ENCODE measurements around the gene SNRNP48.

Gene SNRNP48

GRCh38 chr6:7604003-7604402 is 14.0 kb downstream of the SNRNP48 start:
- no peak for DNase-seq

GRCh38 chr6:7604506-7604905 is 14.5 kb downstream of the SNRNP48 start:
- no peak for DNase-seq

GRCh38 chr6:7615611-7616383 is 25.8 kb downstream of the SNRNP48 start:
- DNase-seq, result no peak

- no peak for DNase-seq
These were observed 28.1 kb downstream of the SNRNP48 start for GRCh38 chr6:7617801-7618764.

DNA sequence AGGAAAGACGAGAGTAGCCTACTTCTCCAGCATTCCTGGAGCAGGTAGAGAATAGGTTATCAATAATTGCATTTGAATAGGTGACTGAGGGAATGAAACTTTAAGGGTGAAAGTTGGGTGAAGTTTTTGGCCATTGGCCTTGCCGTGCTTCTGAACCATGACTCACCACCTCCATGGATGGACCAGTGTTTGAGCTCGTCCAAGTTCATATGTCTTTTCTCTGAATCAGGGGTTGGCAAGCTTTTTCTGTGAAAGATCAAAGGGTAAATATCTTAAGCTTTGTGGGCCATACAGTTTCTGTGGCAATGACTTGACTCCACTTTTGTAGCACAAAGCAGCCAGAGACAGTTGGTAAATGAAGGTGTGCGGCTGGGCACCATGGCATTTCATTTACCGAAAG is 31.8 kb downstream of the SNRNP48 start:
- DNase-seq, result no peak

DNA sequence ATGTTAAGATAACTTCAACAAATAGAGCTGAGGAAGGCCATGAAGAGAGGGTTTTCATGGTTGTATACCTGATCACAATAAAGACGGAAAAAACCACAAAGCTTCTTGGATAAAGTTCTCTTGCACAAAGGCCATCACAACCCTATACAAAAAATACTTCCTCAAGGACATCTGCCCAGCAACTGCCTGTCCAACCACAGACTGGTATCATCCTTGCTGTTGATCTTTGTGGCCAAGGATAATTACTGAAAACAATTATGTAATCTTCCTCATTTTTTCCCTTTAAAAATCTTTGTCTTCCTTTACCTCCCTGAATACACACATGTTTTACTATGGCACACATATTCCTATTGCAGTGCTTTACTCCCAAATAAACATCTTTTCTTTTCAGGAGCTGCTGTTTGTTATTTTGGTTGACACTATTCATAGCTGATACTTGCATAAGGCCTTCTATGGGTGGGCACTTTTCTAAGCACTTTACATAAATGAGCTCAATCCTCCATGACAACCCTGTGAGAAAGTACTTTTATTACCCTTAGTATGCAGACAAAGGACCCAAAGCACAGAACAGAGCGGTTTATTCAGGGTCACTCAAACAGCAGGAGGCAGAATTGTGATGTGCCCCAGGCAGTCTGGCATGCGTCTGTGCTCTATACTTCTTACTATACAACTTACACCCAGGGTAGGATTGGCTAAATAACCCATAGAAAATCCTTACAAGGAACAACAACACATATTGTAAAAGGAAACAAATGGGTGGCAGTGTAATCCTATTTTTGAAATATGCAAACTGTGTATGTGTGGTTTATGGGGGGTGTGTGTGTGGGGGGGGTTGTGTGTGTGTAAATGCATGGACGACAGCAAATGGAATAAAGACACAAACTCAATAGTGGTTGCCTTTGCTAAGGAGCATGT is 35.1 kb downstream of the SNRNP48 start:
- no peak for DNase-seq

GRCh38 chr6:7628479-7628878 is 38.5 kb downstream of the SNRNP48 start:
- DNase-seq, result no peak

GRCh38 chr6:7628909-7629308 is 38.9 kb downstream of the SNRNP48 start:
- no peak for DNase-seq

DNA sequence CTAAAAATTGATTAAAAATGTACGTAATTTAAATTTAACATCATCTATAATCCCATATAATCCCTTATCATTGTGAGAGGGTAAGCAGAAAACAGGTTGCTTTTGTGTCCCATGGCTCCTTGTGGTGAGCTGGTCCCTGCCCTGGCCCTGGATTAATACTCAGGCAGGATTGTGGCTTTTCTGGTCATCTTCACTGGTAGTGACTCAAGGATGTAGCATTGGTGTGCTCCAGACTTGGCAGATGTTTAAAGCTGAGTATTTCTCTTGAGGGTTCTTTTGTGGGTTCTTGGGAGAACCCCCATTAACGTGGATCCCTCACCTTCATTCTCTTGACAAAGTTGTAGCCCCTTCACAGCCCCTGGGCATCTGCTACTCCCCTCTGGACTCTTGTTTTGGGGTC is 39.3 kb downstream of the SNRNP48 start:
- DNase-seq, result no peak

DNA sequence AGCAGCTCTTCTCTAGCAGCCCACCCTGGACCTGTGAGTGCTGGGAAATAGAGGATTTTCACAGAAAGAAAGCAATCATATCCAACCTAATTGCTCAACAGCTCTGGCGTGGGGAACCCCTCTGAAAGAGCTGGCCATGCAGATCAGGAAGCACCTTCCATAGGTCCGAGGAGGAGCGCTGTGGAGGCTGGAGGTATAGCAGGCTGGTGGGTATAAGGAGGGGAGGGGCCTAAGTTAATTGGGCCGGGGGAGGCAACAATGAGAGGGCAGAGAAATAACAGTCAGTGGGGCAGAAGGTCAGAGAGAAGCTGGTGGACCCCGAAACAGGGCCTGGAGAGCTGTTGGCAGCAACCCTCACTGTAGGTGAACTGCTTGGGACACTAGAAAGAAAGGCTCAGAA is 40.8 kb downstream of the SNRNP48 start:
- DNase-seq, result no peak

DNA sequence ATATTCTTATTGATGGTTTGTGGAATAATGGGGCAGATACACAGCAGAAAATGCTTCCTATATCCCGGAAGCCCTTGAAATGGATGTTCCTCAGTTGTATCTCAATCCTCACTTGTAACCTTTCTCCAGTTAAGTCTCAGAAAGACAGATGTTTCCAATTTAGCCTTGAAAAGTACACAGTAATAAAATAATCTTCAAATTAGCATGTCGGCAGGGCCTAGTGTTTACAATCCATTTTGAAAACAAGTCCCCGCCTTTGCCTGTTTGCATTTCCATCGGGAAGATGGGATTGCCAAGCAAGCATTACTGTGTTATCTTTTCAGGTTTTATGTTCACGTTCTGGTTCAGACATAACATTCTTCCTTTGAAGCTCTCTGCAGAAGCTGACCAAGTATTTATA is 41.5 kb downstream of the SNRNP48 start:
- no peak for DNase-seq

DNA sequence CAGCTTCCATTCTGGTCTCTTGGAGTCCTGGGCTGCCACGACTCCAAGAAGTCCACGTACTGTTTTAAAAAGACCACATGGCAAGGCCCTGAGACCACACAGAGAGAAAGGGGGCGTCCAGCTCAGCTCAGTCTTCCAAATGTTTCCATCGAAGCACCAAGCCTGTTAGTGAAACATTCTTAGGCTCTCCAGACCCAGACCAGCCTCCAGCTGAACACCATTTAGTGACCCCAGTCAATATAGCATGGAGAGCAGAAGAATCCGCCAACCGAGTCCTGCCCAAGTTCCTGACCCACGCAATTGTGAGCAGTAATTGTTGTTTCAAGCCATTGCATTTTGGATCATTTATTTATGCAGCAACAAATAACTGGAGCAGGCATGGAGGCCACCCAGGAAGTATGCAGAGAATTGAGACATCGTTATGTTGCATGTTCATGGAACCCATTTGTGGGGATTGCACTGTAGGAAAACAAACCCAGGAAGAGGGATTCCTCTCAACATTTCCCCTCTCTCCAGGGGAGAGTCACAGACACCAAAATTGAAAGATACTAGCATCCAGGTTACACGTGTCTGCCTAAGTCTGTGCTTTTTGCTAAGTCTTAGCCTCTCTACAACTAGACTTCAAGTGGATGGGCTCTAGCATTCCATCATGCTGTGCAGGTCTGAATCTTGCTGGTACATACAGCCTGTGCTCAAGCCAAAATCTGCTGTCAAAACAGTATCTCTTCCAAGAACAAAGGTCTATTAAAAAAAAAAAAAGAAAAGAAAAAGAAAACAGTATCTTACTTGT is 42.7 kb downstream of the SNRNP48 start:
- DNase-seq, result no peak

DNA sequence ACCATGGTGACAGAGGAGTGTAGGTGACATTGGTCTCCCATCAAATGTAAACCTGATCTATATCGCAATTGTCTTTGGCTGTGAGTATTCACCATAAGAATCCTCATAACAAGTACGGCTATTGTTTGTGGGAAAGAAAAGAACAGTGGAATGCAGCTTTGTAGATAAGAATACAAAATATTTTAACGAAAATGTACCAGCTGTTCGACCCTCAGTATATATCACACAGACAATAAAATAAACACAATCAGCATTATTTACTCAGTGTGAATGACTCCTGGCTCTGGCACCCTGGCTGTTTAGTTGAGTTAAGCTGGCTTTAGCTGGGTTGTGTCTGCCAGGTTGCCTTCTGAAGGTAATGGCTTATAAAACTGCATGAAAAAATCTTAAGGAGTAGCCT is 43.4 kb downstream of the SNRNP48 start:
- DNase-seq, result no peak

- no peak for DNase-seq
These were observed 46.2 kb downstream of the SNRNP48 start for GRCh38 chr6:7636151-7636550.

GRCh38 chr6:7637533-7637932 is 47.5 kb downstream of the SNRNP48 start:
- no peak for DNase-seq

- DNase-seq, result no peak
These were observed 49.4 kb downstream of the SNRNP48 start for GRCh38 chr6:7639427-7639826.

- no peak for DNase-seq
These were observed 50.0 kb downstream of the SNRNP48 start for GRCh38 chr6:7640016-7640415.

DNA sequence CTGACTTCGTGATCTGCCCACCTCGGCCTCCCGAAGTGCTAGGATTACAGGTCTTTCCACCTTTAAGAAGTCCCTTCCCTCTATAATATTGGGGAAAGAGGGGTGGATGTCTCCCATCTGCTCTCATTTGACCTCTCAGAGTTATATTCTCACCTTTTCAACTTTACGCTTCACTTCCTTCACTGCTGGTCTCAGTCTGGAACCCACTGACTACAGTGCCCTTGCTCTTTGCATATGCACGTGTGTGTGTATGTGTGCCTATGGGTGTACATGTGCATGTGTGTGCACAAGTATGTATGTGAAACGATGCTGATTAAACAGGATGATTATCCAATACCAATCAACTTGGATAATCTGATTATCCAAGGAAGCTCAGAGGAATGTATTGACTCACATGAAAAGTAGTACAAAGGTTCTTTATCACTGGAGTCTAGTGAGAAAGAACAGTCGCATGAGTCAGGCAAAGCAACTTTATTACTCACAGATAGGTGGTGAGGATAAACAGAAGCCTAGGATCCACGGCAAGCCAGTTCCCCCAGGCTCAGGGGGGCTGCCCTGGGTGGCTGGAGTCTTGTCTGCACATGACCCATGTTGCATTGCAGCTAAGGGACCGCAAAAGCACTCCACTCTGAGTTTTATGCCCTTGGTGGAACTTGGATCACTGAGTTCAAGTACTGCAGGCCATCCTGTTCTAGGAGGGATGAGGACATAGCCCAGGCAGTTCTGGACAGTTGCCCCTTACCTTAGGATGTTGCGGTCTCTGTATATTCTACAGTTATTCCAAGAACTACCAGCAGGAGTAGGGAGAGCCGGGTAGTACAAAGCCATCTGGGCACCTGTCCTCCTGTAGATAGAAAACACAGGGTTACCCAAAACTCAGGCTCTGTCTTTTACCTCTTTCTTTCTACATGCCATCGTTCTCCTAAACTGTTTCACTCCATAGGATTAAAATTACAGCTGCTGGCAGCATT is 50.9 kb downstream of the SNRNP48 start:
- DNase-seq, result no peak

DNA sequence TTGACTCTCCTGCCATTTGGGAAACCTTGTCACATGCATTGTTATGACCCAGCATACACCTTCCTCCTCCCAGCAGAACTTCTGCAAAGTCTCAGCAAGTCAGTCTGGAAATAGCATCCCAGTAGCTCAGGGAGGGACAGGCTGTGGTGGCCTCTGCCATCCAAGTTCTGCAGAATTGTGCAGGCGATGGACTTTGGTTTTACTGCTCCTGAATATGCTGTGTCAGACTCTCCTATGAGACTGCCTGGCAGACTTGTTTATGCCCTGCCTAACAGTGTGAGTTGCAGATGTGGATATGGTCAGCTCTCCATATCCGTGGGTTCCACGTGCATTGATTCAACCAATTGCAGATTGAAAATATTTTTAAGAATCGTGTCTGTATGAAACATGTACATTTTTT is 52.8 kb downstream of the SNRNP48 start:
- no peak for DNase-seq

GRCh38 chr6:7644417-7644816 is 54.4 kb downstream of the SNRNP48 start:
- DNase-seq, result no peak

DNA sequence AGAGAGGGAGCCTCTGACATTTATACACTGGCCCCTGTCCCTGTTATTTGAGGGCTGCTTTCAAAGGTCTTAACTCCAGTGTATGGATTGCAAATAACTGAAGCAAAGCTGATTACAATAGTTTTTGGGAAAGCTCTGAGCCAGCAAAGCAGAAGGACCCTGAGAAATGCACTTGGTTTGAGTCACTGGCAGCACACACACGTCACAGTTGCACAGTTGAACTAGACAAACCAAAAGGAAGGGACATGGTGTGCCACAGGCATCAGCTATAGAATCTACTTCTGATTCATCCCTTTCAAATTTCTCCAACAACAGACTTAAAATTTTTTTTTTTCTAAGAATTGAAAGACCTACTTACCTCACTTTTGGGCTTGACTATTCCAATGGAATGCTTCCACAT is 56.4 kb downstream of the SNRNP48 start:
- DNase-seq, result no peak
